ENCODE data around the gene PTPRA.
"Not testable (repeated sequence)": the region's sequence is repeated elsewhere in the genome, so short reads cannot be mapped to it uniquely, and the experiment has no call there.

Gene PTPRA

GRCh38 chr20:2888224-2888955 lies 15.1 kb downstream of the PTPRA start:
- Histone ChIP-seq H3K4me1 (ENCODE audit: control insufficient read depth, insufficient read depth, low read length, poor library complexity, severe bottlenecking) (peaks cover 4% of the 10 kb centered on the region), H3K9me3 (ENCODE audit: control insufficient read depth, low read length) (no peaks in the 10 kb centered on the region), H3K36me3 (ENCODE audit: control insufficient read depth, insufficient read depth, low read length) (no peaks in the 10 kb centered on the region), H3K27ac (ENCODE audit: low read depth, low read length, severe bottlenecking) (no peak overlapping the region), H3K4me3 (ENCODE audit: extremely low read depth, insufficient read depth, low read length, poor library complexity, severe bottlenecking) (no peak overlapping the region)
- WGBS, 2 experiments (ENCODE audit: insufficient coverage in 2 of 2): 97 to 100% methylated on average over 3 of the region's 4 CpGs

GRCh38 chr20:2889209-2889608 lies 15.9 kb downstream of the PTPRA start:
- Histone ChIP-seq H3K9me3 (ENCODE audit: control insufficient read depth, low read length) (no peaks in the 10 kb centered on the region), H3K36me3 (ENCODE audit: control insufficient read depth, insufficient read depth, low read length) (peaks cover under 1% of the 10 kb centered on the region), H3K4me3 (ENCODE audit: extremely low read depth, insufficient read depth, low read length, poor library complexity, severe bottlenecking) (no peak overlapping the region), H3K4me1 (ENCODE audit: control insufficient read depth, insufficient read depth, low read length, poor library complexity, severe bottlenecking) (peaks cover 4% of the 10 kb centered on the region), H3K27ac (ENCODE audit: low read depth, low read length, severe bottlenecking) (no peak overlapping the region)
- 100% methylated on average over 1 of the region's 1 CpG; no CpG with 5 or more reads in 1 of the 2 experiments for whole genome bisulfite sequencing, 2 experiments (ENCODE audit: insufficient coverage in 2 of 2)

GRCh38 chr20:2889797-2890196 lies 16.5 kb downstream of the PTPRA start:
- H3K36me3 ChIP-seq (ENCODE audit: control insufficient read depth, insufficient read depth, low read length): peaks cover 5% of the 10 kb centered on the region
- 100% methylated on average over 2 of the region's 3 CpGs; no CpG with 5 or more reads in 1 of the 2 experiments for WGBS, 2 experiments (ENCODE audit: insufficient coverage in 2 of 2)
- no peaks in the 10 kb centered on the region for H3K9me3 ChIP-seq (ENCODE audit: control insufficient read depth, low read length)
- no peak overlapping the region for H3K27ac ChIP-seq (ENCODE audit: low read depth, low read length, severe bottlenecking)
- H3K4me1 ChIP-seq (ENCODE audit: control insufficient read depth, insufficient read depth, low read length, poor library complexity, severe bottlenecking): peaks cover 4% of the 10 kb centered on the region
- no peak overlapping the region for H3K4me3 ChIP-seq (ENCODE audit: extremely low read depth, insufficient read depth, low read length, poor library complexity, severe bottlenecking)

GRCh38 chr20:2890742-2891141 lies 17.5 kb downstream of the PTPRA start:
- H3K27ac ChIP-seq (ENCODE audit: low read depth, low read length, severe bottlenecking): no peak overlapping the region
- 90 to 94% methylated on average over 2 of the region's 2 CpGs for WGBS, 2 experiments (ENCODE audit: insufficient coverage in 2 of 2)
- H3K9me3 ChIP-seq (ENCODE audit: control insufficient read depth, low read length): no peaks in the 10 kb centered on the region
- peaks cover 4% of the 10 kb centered on the region for H3K4me1 ChIP-seq (ENCODE audit: control insufficient read depth, insufficient read depth, low read length, poor library complexity, severe bottlenecking)
- H3K36me3 ChIP-seq (ENCODE audit: control insufficient read depth, insufficient read depth, low read length): peaks cover 5% of the 10 kb centered on the region
- no peak overlapping the region for H3K4me3 ChIP-seq (ENCODE audit: extremely low read depth, insufficient read depth, low read length, poor library complexity, severe bottlenecking)

GRCh38 chr20:2891343-2891742 lies 18.1 kb downstream of the PTPRA start:
- H3K4me3 ChIP-seq (ENCODE audit: extremely low read depth, insufficient read depth, low read length, poor library complexity, severe bottlenecking): no peak overlapping the region
- no peak overlapping the region for H3K27ac ChIP-seq (ENCODE audit: low read depth, low read length, severe bottlenecking)
- no peaks in the 10 kb centered on the region for H3K9me3 ChIP-seq (ENCODE audit: control insufficient read depth, low read length)
- H3K36me3 ChIP-seq (ENCODE audit: control insufficient read depth, insufficient read depth, low read length): peaks cover 5% of the 10 kb centered on the region
- H3K4me1 ChIP-seq (ENCODE audit: control insufficient read depth, insufficient read depth, low read length, poor library complexity, severe bottlenecking): peaks cover 4% of the 10 kb centered on the region
- WGBS, 2 experiments (ENCODE audit: insufficient coverage in 2 of 2): 81 to 86% methylated on average over 2 of the region's 2 CpGs

GRCh38 chr20:2892376-2892775 lies 19.1 kb downstream of the PTPRA start:
- Histone ChIP-seq H3K36me3 (ENCODE audit: control insufficient read depth, insufficient read depth, low read length) (peaks cover 5% of the 10 kb centered on the region), H3K4me3 (ENCODE audit: extremely low read depth, insufficient read depth, low read length, poor library complexity, severe bottlenecking) (no peak overlapping the region), H3K4me1 (ENCODE audit: control insufficient read depth, insufficient read depth, low read length, poor library complexity, severe bottlenecking) (peaks cover 4% of the 10 kb centered on the region), H3K27ac (ENCODE audit: low read depth, low read length, severe bottlenecking) (no peak overlapping the region), H3K9me3 (ENCODE audit: control insufficient read depth, low read length) (no peaks in the 10 kb centered on the region)
- WGBS, 2 experiments (ENCODE audit: insufficient coverage in 2 of 2): 94 to 100% methylated on average over 2 to 3 of the region's 3 CpGs

GRCh38 chr20:2894221-2894620 lies 20.9 kb downstream of the PTPRA start:
- no peak overlapping the region for H3K27ac ChIP-seq (ENCODE audit: low read depth, low read length, severe bottlenecking)
- peaks cover 5% of the 10 kb centered on the region for H3K36me3 ChIP-seq (ENCODE audit: control insufficient read depth, insufficient read depth, low read length)
- no peak overlapping the region for H3K4me3 ChIP-seq (ENCODE audit: extremely low read depth, insufficient read depth, low read length, poor library complexity, severe bottlenecking)
- 75 to 100% methylated on average over 1 of the region's 2 CpGs for WGBS, 2 experiments (ENCODE audit: insufficient coverage in 2 of 2)
- peaks cover 4% of the 10 kb centered on the region for H3K4me1 ChIP-seq (ENCODE audit: control insufficient read depth, insufficient read depth, low read length, poor library complexity, severe bottlenecking)
- no peaks in the 10 kb centered on the region for H3K9me3 ChIP-seq (ENCODE audit: control insufficient read depth, low read length)

- WGBS, 2 experiments (ENCODE audit: insufficient coverage in 2 of 2): 100% methylated on average over 1 of the region's 3 CpGs; no CpG with 5 or more reads in 1 of the 2 experiments
- not testable (repeated sequence) for H3K27ac ChIP-seq (ENCODE audit: low read depth, low read length, severe bottlenecking); H3K4me1 ChIP-seq (ENCODE audit: control insufficient read depth, insufficient read depth, low read length, poor library complexity, severe bottlenecking); H3K9me3 ChIP-seq (ENCODE audit: control insufficient read depth, low read length); H3K4me3 ChIP-seq (ENCODE audit: extremely low read depth, insufficient read depth, low read length, poor library complexity, severe bottlenecking); H3K36me3 ChIP-seq (ENCODE audit: control insufficient read depth, insufficient read depth, low read length)
Observed at GRCh38 chr20:2895154-2895553, 21.9 kb downstream of the PTPRA start.

GRCh38 chr20:2899243-2899642 lies 26.0 kb downstream of the PTPRA start:
- Histone ChIP-seq H3K4me3 (ENCODE audit: extremely low read depth, insufficient read depth, low read length, poor library complexity, severe bottlenecking) (no peak overlapping the region), H3K9me3 (ENCODE audit: control insufficient read depth, low read length) (peaks cover 4% of the 10 kb centered on the region), H3K36me3 (ENCODE audit: control insufficient read depth, insufficient read depth, low read length) (peaks cover 9% of the 10 kb centered on the region), H3K27ac (ENCODE audit: low read depth, low read length, severe bottlenecking) (no peak overlapping the region), H3K4me1 (ENCODE audit: control insufficient read depth, insufficient read depth, low read length, poor library complexity, severe bottlenecking) (no peaks in the 10 kb centered on the region)
- WGBS, 2 experiments (ENCODE audit: insufficient coverage in 2 of 2): 83 to 100% methylated on average over 1 of the region's 3 CpGs

- 92 to 96% methylated on average over 9 of the region's 11 CpGs for WGBS, 2 experiments (ENCODE audit: insufficient coverage in 2 of 2)
- Histone ChIP-seq H3K36me3 (ENCODE audit: control insufficient read depth, insufficient read depth, low read length) (peaks cover 5% of the 10 kb centered on the region), H3K9me3 (ENCODE audit: control insufficient read depth, low read length) (peaks cover 12% of the 10 kb centered on the region), H3K27ac (ENCODE audit: low read depth, low read length, severe bottlenecking) (no peak overlapping the region), H3K4me1 (ENCODE audit: control insufficient read depth, insufficient read depth, low read length, poor library complexity, severe bottlenecking) (no peaks in the 10 kb centered on the region), H3K4me3 (ENCODE audit: extremely low read depth, insufficient read depth, low read length, poor library complexity, severe bottlenecking) (no peak overlapping the region)
Observed at GRCh38 chr20:2900845-2901592, 27.7 kb downstream of the PTPRA start.

- Histone ChIP-seq H3K36me3 (ENCODE audit: control insufficient read depth, insufficient read depth, low read length) (peaks cover 5% of the 10 kb centered on the region), H3K27ac (ENCODE audit: low read depth, low read length, severe bottlenecking) (no peak overlapping the region), H3K4me1 (ENCODE audit: control insufficient read depth, insufficient read depth, low read length, poor library complexity, severe bottlenecking) (no peaks in the 10 kb centered on the region), H3K4me3 (ENCODE audit: extremely low read depth, insufficient read depth, low read length, poor library complexity, severe bottlenecking) (no peak overlapping the region), H3K9me3 (ENCODE audit: control insufficient read depth, low read length) (peaks cover 12% of the 10 kb centered on the region)
- WGBS, 2 experiments (ENCODE audit: insufficient coverage in 2 of 2): no CpG with 5 or more reads among the region's 1 CpG
Observed at GRCh38 chr20:2902291-2902690, 29.0 kb downstream of the PTPRA start.

Measured in mesodermal cell (in vitro differentiated cells).